Fibroblast of the conjunctiva (primary cell): ENCODE data around the gene LGALS9B.
"Not testable (repeated sequence)": the region's sequence is repeated elsewhere in the genome, so short reads cannot be mapped to it uniquely, and the experiment has no call there.

ENCODE experiments used
- DNase-seq: peaks from one replicate; pipeline ENCODE4 v3.0.0-alpha.2; 2010; ENCODE audit warnings: low read depth

LGALS9B gene

GRCh38 chr17:20467447-20467846 is at the start of gene LGALS9B:
Gene LGALS9B, minus strand, starts transcription at chr17:20467539. Its CDS starts 69 bp downstream, at chr17:20467470.
- not testable (repeated sequence) for DNase-seq

GRCh38 chr17:20516986-20517385 is 49.6 kb upstream of the LGALS9B start:
- not testable (repeated sequence) for DNase-seq

- DNase-seq = not testable (repeated sequence)
Observed at GRCh38 chr17:20515099-20515498, 47.8 kb upstream of the LGALS9B start.

GRCh38 chr17:20513539-20513938 is 46.2 kb upstream of the LGALS9B start:
- DNase-seq = not testable (repeated sequence)

GRCh38 chr17:20512378-20512777 is 45.0 kb upstream of the LGALS9B start:
- DNase-seq = not testable (repeated sequence)

GRCh38 chr17:20511778-20512177 is 44.4 kb upstream of the LGALS9B start:
- DNase-seq = not testable (repeated sequence)

- not testable (repeated sequence) for DNase-seq
Observed at GRCh38 chr17:20505333-20505732, 38.0 kb upstream of the LGALS9B start.

- DNase-seq = not testable (repeated sequence)
Observed at GRCh38 chr17:20504388-20505066, 37.2 kb upstream of the LGALS9B start.

- not testable (repeated sequence) for DNase-seq
Observed at GRCh38 chr17:20501896-20502295, 34.6 kb upstream of the LGALS9B start.

GRCh38 chr17:20500346-20500745 is 33.0 kb upstream of the LGALS9B start:
- DNase-seq = not testable (repeated sequence)

GRCh38 chr17:20495420-20495819 is 28.1 kb upstream of the LGALS9B start:
- DNase-seq = not testable (repeated sequence)

GRCh38 chr17:20494735-20495134 is 27.4 kb upstream of the LGALS9B start:
- not testable (repeated sequence) for DNase-seq

- not testable (repeated sequence) for DNase-seq
Observed at GRCh38 chr17:20494147-20494546, 26.8 kb upstream of the LGALS9B start.

GRCh38 chr17:20492971-20493370 is 25.6 kb upstream of the LGALS9B start:
- not testable (repeated sequence) for DNase-seq

GRCh38 chr17:20492099-20492498 is 24.8 kb upstream of the LGALS9B start:
- not testable (repeated sequence) for DNase-seq

- DNase-seq = not testable (repeated sequence)
Observed at GRCh38 chr17:20484930-20485329, 17.6 kb upstream of the LGALS9B start.

GRCh38 chr17:20479889-20480591 is 12.7 kb upstream of the LGALS9B start:
- DNase-seq = not testable (repeated sequence)

GRCh38 chr17:20477398-20478071 is 10.2 kb upstream of the LGALS9B start:
- not testable (repeated sequence) for DNase-seq

GRCh38 chr17:20475137-20475831 is 7.9 kb upstream of the LGALS9B start:
- not testable (repeated sequence) for DNase-seq

GRCh38 chr17:20474081-20474480 is 6.7 kb upstream of the LGALS9B start:
- not testable (repeated sequence) for DNase-seq

- DNase-seq = not testable (repeated sequence)
Observed at GRCh38 chr17:20469946-20470345, 2.6 kb upstream of the LGALS9B start.

- DNase-seq = not testable (repeated sequence)
Observed at GRCh38 chr17:20469107-20469506, 1.8 kb upstream of the LGALS9B start.
